HK-2 (cell line): ENCODE measurements around the gene TNNT2.

Source experiments
- DNase-seq: peaks from one replicate; pipeline ENCODE4 v3.0.0-alpha.2; 2018; ENCODE audit not compliant: unreplicated experiment

TNNT2 gene

GRCh38 chr1:201376464-201377374 lies 761 bp downstream of the TNNT2 start:
- DNase-seq, result no peak

DNA sequence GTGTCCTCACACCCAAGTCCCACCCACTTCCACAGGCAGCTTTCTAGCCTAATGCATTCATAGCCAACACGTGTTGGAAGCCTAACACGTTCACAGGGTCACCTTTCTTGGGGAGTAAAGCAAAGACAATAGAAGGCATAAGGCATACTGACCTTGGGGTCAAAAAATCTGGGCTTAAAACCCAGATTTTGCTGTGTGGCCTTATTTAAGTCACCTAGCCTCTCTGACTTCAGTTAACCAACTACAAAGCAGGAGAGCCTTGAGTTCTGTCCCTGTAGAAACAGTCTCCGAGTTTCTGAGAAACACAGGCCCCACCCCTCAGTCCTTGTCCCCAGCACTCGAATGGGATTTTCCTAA lies 1.4 kb downstream of the TNNT2 start:
- DNase-seq, result no peak

DNA sequence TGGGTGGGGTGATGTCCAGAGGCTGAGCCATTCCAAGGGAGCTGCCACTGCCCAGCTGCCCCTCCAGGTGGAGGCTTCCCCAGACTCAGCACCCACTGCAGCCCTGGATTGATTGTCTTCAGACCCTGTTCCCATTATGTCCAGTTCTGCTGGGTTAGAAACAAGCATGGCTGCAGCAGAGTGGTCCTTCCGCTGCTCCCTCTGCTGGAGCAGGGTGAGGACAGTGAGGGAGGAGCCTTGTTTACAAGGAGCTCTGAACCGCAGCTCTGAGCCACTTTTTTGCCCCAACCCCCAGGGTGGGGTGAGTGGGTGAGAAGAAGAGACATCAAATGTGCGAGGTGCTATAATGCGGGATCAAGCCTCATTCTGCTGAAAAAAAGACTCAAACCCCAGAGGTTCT lies 2.3 kb downstream of the TNNT2 start:
- no peak for DNase-seq

DNA sequence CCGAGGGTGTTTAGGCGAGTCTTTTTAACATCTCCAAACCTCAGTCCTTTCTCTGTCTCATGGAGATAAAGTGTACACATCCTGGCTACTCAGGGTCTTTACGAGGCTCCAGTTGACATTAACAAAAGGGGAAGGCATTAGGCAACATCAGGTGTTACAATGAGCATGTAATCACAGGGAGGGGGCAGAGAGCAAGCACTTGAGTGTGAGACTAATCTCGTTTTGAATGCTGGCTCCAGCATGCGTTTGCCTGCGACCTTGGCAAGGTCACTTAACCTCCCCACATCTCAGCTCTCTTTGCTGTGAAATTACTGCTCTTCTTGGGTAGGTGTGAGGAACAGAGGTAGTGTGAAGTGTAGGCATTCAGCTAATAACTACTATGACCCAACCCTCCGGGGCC lies 3.1 kb downstream of the TNNT2 start:
- DNase-seq, result no peak

- DNase-seq, result no peak
These were observed 5.7 kb downstream of the TNNT2 start for GRCh38 chr1:201371792-201372191.

DNA sequence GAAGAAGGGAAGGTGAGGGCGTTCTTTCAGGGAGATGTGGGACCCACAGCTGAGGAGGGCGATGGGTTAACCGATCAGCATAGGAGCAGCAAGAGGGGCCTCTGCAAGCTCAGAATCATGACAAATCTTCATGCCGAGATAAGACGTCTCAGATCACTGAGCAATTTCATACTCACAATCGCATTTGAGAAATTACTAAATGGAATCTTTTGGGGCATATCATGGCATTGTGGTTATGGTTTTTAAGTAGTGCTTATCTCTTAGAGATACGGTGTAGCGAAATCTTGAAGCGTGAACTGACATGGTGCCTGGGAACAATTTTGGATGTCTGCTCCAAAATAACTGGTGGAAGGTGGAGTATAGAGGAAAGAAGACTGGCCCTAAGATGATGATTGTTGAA lies 6.2 kb downstream of the TNNT2 start:
- DNase-seq, result no peak

DNA sequence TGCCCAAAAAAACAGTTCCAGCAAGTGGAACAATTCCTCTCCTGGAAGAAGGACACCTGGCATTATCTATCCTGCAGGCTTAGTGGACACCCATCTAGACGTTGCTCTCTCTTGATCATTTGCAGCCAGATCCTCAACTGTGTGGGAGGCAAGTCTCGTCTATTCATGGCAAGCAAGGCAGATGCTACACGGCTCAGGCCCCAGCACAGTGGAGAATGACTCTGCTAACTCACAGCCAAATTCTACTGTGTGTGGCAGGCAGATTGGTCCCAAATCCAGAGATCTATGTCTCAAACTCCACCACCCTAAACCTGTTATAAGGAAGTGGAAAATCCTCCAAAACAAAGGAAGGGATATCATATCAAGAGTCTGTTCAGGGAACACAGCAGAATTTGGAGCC lies 7.0 kb downstream of the TNNT2 start:
- no peak for DNase-seq

GRCh38 chr1:201369209-201369608 lies 8.3 kb downstream of the TNNT2 start:
- no peak for DNase-seq

- DNase-seq, result no peak
These were observed 10.8 kb downstream of the TNNT2 start for GRCh38 chr1:201366696-201367095.

DNA sequence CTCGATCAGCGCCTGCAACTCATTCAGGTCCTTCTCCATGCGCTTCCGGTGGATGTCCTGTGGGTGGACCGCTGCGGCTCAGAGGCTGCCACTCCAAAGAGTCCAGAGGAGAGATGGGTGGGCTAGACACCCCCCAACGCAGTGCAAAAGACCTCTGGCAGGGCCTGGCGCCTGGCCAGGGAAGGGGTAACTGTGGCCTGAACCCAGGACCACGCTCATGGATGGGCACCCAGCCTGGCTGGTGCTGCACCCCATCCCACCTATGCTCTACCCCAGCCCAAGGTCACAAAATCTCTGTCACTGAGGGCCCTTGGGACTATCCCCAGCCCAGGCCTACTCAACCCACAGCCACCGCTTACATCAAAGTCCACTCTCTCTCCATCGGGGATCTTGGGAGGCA lies 12.2 kb downstream of the TNNT2 start:
- DNase-seq, result no peak

GRCh38 chr1:201364808-201365105 lies 12.7 kb downstream of the TNNT2 start:
- no peak for DNase-seq

- no peak for DNase-seq
These were observed 14.0 kb downstream of the TNNT2 start for GRCh38 chr1:201363467-201363866.

GRCh38 chr1:201362906-201363305 lies 14.6 kb downstream of the TNNT2 start:
- DNase-seq, result no peak

GRCh38 chr1:201361652-201362504 lies 15.6 kb downstream of the TNNT2 start:
- DNase-seq, result peak; percentile 57

- DNase-seq, result no peak
These were observed 16.4 kb downstream of the TNNT2 start for GRCh38 chr1:201360901-201361651.

DNA sequence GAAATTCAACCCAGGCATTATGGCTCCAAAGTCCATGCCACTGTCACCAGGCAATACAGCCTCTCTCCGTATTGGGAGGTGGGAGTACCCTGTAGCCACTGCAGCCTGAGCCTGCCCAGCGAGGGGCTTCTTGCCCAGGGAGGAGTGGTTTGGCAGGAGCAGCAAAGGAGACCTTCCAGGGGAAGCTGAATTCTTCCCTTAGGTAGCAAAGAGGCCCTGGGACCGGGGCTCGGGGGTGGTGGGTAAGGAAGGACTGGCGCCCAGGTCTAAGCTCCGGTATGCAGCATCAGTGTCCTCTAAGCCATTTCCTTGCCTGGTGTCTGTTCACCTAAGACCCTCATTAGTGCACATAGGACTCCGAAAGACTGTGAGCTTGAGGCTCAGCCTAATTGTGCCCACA lies 17.0 kb downstream of the TNNT2 start:
- no peak for DNase-seq

GRCh38 chr1:201359873-201360210 lies 17.6 kb downstream of the TNNT2 start:
- no peak for DNase-seq

DNA sequence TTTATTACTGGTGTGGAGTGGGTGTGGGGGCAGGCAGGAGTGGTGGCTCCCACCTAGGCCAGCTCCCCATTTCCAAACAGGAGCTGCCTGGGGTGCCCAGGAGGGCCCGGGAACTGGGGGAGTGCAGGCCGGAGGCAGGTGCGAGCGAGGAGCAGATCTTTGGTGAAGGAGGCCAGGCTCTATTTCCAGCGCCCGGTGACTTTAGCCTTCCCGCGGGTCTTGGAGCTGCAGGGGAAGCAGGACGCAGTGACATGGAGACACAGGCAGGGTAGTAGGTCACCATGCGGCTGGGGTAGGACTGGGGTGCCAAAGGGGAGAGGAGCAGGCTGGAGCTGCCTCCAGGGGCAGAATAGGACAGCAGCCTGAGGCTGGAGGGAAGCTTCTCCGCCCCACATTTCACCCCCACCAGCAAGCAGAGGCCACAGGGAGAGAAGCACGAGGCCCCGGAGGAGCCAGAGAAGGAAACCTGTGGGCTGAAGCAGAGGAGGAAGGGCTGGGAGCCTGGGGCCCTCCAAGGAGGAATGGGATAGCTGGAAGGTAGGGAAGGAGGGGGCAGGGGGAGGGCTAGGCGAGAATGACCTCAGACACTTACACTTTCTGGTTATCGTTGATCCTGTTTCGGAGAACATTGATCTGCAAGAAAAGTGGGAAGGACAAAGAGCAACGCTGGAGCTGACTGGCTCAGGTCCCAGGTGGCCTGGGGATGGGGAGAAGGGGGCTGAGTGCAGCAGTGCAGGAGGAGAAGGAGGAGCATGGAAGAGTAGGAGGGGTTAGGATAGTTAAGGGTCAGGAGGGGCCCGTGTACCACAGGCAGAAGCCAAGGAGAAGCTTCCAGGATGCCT lies 18.2 kb downstream of the TNNT2 start:
- no peak for DNase-seq

DNA sequence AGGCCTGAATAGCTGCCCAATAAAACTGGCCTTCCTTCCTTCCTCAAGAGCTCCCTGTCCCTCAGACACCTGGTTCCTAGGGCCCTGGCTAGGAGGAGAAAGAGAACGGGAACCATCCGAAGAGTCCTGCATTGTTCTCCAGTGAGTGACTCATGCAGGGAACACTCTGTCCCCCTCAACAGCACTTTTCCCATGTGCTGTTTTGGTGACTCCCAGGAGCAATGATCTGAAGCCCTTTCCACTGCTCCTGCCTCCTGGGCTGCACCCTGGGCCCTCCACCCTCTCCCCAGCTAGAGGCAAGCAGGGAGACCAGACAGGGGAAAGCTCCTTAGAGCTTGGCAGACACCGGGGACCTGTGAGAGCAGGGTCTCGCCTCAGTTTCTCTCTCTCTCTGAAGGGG lies 18.9 kb downstream of the TNNT2 start:
- DNase-seq, result no peak

DNA sequence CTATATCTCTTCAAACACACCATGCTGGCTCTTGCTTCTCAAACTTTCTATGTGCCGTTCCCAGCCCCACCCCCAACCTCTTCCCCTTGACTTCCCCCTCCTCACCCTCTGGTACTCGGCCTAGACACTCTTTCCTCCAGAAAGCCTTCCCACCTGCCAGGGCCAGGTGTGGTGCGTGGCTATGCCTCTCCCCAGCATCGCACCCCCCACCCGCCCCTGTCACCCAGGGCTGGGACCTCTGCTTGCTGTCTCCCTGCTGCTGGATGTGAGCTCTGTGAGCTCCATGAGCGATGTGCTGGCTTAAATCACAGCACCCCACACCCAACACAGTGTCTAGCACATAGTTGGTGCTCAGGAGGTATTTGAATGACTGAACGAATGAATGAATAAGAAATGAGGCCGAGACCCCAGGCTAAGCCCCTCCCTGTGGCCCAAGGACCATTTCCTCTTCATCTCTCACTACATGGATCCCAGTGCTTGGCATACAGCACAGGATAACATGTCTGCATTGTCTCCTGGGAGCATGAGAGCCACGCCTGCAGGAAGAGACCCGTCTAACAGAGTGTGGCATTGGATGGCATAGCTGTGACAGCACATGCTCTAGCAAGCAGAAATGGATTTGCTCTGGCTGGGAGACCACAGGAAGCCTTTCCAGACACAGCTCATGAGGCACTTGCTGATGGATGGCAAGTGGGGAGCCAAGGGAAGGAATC lies 19.7 kb downstream of the TNNT2 start:
- no peak for DNase-seq

DNA sequence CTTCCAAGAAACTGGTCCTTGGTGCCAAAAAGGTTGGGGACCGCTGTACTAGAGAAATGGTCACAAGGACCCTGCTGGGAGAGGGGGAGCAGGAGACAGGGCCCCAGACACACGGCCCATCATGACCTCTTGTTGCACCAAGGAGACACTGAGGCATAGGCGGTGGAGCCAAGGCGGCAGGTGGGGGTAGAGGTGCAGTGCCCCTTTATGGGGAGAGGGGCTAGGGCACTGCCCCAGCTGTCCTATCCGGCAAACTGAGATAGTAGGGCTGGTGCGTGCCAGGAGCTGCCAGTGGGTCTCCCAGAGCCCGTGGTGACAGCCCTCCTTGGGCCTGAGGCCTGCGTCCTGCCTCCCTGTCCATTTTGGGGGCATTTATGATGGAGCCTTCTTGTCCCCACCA lies 20.3 kb downstream of the TNNT2 start:
- DNase-seq, result no peak
